ENCODE data around the gene TMEM74B. TPM values are rescaled to one million over a fixed set of nuclear protein-coding genes. Genes with fewer than 3 reads are reported as not detected.
A peak's percentile ranks its signal among the peaks of the same experiment; 100 is the strongest.

The TMEM74B gene
- total and polyA plus RNA-seq, 10 donors, result 0.46 to 2.7 (median 0.77) TPM; not detected in 1

GRCh38 chr20:1166948-1167720 is 17.6 kb downstream of the TMEM74B start:
- TF ChIP-seq POLR2A (IDR thresholded peaks at IDR 0.05) (no peak), POLR2AphosphoS5 (IDR thresholded peaks at IDR 0.05) (no peak)
- TF ChIP-seq, protein P1, sequence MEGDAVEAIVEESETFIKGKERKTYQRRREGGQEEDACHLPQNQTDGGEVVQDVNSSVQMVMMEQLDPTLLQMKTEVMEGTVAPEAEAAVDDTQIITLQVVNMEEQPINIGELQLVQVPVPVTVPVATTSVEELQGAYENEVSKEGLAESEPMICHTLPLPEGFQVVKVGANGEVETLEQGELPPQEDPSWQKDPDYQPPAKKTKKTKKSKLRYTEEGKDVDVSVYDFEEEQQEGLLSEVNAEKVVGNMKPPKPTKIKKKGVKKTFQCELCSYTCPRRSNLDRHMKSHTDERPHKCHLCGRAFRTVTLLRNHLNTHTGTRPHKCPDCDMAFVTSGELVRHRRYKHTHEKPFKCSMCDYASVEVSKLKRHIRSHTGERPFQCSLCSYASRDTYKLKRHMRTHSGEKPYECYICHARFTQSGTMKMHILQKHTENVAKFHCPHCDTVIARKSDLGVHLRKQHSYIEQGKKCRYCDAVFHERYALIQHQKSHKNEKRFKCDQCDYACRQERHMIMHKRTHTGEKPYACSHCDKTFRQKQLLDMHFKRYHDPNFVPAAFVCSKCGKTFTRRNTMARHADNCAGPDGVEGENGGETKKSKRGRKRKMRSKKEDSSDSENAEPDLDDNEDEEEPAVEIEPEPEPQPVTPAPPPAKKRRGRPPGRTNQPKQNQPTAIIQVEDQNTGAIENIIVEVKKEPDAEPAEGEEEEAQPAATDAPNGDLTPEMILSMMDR (IDR thresholded peaks at IDR 0.05 in 8 of 11, conservative IDR thresholded peaks at IDR 0.05 in 3 of 11), result no peak
- Histone ChIP-seq H3K36me3 (peaks cover 9 to 100% (median 91%) of the 10 kb centered on the region in 6 donors), H3K27ac (peak overlapping the region in 1 of 8 donors; percentile 16), H3K27me3 (replicated peaks in 1 of 7) (no peaks in the 10 kb centered on the region), H3K4me3 (no peak overlapping the region), H3K9me3 (no peaks in the 10 kb centered on the region), H3K4me1 (no peaks in the 10 kb centered on the region)
- WGBS, 5 donors, result 69 to 88% (median 78%) methylated on average over 1 of the region's 1 CpG
- intact Hi-C loops (cut with DNase I; ENCODE audit: low total_unique reads), result no loop called here
- DNase-seq, result no peak

DNA sequence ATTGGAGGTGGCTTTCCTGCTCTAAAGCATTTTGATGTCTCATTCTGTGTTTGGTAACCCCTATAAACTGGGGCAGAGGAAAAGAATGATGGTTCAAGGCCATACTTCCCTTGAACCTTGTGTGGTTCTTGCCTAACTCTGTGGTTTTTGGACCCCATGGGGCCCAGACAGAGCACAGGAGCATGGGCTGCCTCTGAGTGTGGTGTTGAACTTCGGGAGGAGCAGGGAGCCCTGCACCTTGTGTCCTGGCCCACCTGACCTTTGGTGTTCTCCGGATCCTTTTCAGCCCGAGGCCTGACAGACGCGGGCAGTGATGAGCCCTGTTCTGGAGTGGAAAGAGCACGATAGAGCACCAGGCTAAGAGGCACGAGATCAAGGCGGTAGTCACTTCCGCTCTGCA is 18.8 kb downstream of the TMEM74B start:
- Histone ChIP-seq H3K9me3 (no peaks in the 10 kb centered on the region), H3K36me3 (peaks cover 9 to 100% (median 92%) of the 10 kb centered on the region in 6 donors), H3K27ac (peak overlapping the region in 2 of 8 donors; percentile 16 to 37), H3K27me3 (replicated peaks in 1 of 7) (no peaks in the 10 kb centered on the region), H3K4me1 (no peaks in the 10 kb centered on the region), H3K4me3 (no peak overlapping the region)
- no peak for DNase-seq
- TF ChIP-seq POLR2AphosphoS5 (IDR thresholded peaks at IDR 0.05) (peak in 2 of 3 donors; percentile 22 to 37), POLR2A (IDR thresholded peaks at IDR 0.05) (no peak)
- TF ChIP-seq, protein P1 (IDR thresholded peaks at IDR 0.05 in 8 of 11, conservative IDR thresholded peaks at IDR 0.05 in 3 of 11), result no peak
- 84 to 100% (median 91%) methylated on average over 6 to 9 of the region's 9 CpGs for WGBS, 5 donors
- intact Hi-C loops (cut with DNase I; ENCODE audit: low total_unique reads), result no loop called here

- WGBS, 5 donors, result 85 to 97% (median 94%) methylated on average over 1 of the region's 1 CpG
- DNase-seq, result no peak
- intact Hi-C loops (cut with DNase I; ENCODE audit: low total_unique reads), result no loop called here
- no peaks in the 10 kb centered on the region for H3K4me1 ChIP-seq
- no peak overlapping the region for H3K4me3 ChIP-seq
- TF ChIP-seq POLR2AphosphoS5 (IDR thresholded peaks at IDR 0.05) (no peak), POLR2A (IDR thresholded peaks at IDR 0.05) (no peak)
- TF ChIP-seq, protein P1 (IDR thresholded peaks at IDR 0.05 in 8 of 11, conservative IDR thresholded peaks at IDR 0.05 in 3 of 11), result no peak
- no peaks in the 10 kb centered on the region for H3K9me3 ChIP-seq
- peaks cover 9 to 100% (median 92%) of the 10 kb centered on the region in 6 donors for H3K36me3 ChIP-seq
- H3K27ac ChIP-seq, result no peak overlapping the region
- no peaks in the 10 kb centered on the region for H3K27me3 ChIP-seq (replicated peaks in 1 of 7)
Observed at GRCh38 chr20:1165521-1165920, 19.3 kb downstream of the TMEM74B start.

GRCh38 chr20:1164871-1165270 is 19.9 kb downstream of the TMEM74B start:
- H3K36me3 ChIP-seq, result peaks cover 11 to 100% (median 92%) of the 10 kb centered on the region in 6 donors

More at GRCh38 chr20:1164871-1165270, 19.9 kb downstream of the TMEM74B start:
- Histone ChIP-seq H3K4me3 (no peak overlapping the region), H3K27ac (no peak overlapping the region), H3K9me3 (no peaks in the 10 kb centered on the region), H3K4me1 (no peaks in the 10 kb centered on the region), H3K27me3 (replicated peaks in 1 of 7) (no peaks in the 10 kb centered on the region)
- intact Hi-C loops (cut with DNase I; ENCODE audit: low total_unique reads), result no loop called here
- TF ChIP-seq POLR2AphosphoS5 (IDR thresholded peaks at IDR 0.05) (no peak), POLR2A (IDR thresholded peaks at IDR 0.05) (no peak)
- TF ChIP-seq, protein P1 (IDR thresholded peaks at IDR 0.05 in 8 of 11, conservative IDR thresholded peaks at IDR 0.05 in 3 of 11), result no peak
- 95 to 98% (median 96%) methylated on average over 7 of the region's 7 CpGs for WGBS, 5 donors
- DNase-seq, result no peak

Measured in spleen (tissue), 11 donors.